ENCODE results near the gene SFI1.

DNA sequence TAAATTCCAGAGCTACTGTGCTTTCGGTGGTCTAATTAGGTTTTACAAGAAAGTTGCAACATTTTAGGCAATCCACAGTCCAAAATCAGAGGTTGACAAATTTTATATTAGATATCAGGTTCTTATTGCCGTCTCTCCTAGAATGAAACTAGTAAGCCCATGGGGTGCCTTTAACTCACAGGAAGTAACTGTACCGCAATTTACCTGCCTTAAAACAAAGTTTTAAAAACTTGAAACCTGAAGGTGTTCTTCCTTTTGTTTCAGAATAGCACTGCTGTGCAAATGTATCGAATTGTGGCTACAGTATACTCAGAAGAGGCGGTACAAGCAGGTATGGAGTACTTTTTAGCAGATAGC is 88.4 kb downstream of the SFI1 start:
- no peak for TF ChIP-seq POLR2A (IDR thresholded peaks at IDR 0.05)
- TF ChIP-seq, protein P1, sequence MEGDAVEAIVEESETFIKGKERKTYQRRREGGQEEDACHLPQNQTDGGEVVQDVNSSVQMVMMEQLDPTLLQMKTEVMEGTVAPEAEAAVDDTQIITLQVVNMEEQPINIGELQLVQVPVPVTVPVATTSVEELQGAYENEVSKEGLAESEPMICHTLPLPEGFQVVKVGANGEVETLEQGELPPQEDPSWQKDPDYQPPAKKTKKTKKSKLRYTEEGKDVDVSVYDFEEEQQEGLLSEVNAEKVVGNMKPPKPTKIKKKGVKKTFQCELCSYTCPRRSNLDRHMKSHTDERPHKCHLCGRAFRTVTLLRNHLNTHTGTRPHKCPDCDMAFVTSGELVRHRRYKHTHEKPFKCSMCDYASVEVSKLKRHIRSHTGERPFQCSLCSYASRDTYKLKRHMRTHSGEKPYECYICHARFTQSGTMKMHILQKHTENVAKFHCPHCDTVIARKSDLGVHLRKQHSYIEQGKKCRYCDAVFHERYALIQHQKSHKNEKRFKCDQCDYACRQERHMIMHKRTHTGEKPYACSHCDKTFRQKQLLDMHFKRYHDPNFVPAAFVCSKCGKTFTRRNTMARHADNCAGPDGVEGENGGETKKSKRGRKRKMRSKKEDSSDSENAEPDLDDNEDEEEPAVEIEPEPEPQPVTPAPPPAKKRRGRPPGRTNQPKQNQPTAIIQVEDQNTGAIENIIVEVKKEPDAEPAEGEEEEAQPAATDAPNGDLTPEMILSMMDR (IDR thresholded peaks at IDR 0.05) = no peak

Data from heart left ventricle (tissue), 13 donors.